HG03039 (cell line): ENCODE results near the gene NCOA6.
"Not testable (repeated sequence)": the region's sequence is repeated elsewhere in the genome, so short reads cannot be mapped to it uniquely, and the experiment has no call there.

Source experiments
- ATAC-seq: cut with Tn5 transposase; IDR thresholded peaks from one replicate; pipeline ENCODE4 v1.9.1; 2021; ENCODE audit warnings: mild to moderate bottlenecking, moderate library complexity; ENCODE audit not compliant: unreplicated experiment

The NCOA6 gene

DNA sequence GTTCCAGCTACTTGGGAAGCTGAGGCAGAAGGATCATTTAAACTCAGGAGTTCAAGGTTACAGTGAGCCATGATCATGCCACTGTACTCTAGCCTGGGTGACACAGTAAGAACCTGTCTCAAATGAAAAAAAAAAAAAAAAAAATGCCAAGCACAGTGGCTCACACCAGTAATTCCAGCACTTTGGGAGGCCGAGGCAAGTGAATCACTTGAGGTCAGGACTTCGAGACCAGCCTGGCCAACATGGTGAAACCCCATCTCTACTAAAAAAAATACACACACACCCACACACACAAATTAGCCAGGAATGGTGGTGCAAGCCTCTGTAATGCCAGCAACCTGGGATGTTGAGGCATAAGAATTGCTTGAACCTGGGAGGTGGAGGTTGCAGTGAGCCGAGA lies 102.9 kb downstream of the NCOA6 start:
- not testable (repeated sequence) for ATAC-seq

DNA sequence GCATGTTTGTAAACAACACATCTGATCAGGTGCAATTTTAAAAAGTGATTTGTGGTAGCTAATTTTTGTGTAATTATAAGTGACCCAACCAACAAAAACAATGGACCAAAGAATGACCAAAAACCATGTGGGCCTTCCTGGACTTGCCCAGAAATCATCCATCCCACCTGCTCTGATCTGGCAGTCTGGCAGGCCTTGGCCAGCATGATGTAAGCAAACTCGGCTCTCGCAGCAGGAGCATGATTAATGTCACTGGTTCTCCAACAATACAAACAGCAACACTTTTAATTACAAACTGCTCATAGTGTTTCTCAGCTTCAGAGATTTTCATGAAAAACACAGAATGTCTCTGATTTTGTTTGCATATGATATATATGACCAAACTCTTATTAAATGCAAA lies 105.2 kb downstream of the NCOA6 start:
- ATAC-seq = no peak

GRCh38 chr20:34719242-34720017 lies 106.0 kb downstream of the NCOA6 start:
- peak; percentile 66 for ATAC-seq

GRCh38 chr20:34717230-34718095 lies 108.0 kb downstream of the NCOA6 start:
- no peak for ATAC-seq

DNA sequence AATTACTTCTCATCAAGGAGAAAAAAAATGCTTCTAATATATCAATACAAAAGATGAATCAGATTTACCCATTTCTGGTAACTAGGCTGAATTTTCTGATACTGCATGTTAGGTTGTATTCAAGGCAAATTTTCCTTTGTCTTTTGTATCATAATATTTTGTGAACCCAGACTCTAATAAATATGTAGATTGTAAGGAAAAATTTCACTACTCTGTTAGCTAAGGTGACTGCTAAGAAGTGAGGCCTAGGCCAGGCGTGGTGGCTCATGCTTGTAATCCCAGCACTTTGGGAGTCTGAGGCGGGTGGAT lies 108.6 kb downstream of the NCOA6 start:
- no peak for ATAC-seq

DNA sequence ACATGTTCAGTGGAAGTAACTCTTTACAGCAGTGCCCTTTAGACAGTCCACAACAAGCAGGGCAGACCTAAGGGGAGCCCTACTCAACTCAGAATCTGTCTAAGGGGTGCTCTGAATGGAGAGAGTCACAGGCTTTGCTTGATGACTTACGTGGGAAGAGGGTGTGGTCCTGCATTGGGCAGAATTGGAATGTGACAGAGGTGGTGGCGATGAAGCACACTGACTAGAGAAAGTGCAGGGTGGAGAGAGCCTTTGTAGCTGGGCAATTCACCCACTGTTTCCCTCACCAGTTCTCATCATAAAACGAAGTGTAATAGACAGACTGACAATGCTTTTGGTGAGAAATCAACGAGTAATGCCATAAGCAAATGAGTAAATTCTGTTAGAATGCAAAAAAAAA lies 110.1 kb downstream of the NCOA6 start:
- no peak for ATAC-seq

DNA sequence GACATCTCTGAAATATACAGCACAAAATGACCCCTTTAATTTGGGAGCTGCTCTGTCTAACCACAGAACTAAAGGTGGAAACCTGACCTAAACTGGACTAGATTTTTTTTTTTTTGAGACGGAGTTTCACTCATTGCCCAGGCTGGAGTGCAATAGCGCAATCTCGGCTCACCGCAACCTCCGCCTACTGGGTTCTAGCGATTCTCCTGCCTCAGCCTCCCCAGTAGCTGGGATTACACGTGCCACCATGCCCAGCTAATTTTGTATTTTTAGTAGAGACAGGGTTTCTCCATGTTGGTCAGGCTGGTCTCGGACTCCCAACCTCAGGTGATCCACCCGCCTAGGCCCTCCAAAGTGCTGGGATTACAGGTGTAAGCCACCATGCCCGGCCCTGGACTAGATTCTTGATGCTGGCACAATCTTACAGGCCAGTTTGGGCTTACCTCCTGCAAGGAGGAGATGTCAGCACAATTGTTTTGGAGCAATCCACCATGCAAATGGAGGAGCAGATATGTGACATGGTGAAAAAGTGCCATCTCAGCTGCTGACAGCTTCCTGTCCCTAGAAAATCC lies 111.4 kb downstream of the NCOA6 start:
- not testable (repeated sequence) for ATAC-seq

DNA sequence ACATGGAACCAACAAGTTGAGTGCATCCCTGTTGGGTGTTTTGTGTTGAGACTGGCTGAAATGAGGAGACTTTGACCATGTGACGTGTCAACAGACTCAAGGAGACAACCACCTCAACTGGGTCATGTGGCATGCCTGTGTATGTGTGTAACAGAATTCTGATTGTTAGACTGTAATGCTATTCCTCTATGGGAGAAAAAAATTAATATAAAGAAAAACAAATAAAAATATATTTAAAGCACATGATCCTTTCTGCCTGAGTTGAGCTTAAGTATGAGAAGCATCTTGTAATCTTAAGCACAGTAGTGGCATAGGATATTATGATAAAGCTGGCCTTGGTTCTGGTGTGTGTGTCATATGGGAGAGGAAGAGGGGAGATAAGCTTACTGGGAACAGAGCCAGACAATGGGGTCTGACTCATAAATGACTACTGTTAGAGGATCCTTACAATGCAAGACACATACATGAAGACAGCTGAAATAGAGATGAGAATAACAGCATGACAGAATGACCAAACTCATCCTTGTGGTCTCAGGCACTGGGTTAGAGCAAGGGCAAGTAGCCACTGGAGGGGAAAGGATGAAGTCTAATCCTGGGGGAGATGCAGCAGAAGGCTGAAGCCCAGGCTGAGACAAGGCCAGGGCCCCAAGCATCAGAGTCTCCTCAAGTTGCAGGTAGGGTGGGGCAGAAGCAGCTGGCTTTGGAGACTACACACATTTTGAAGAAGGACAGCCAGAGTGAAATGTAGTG lies 112.1 kb downstream of the NCOA6 start:
- no peak for ATAC-seq

GRCh38 chr20:34712525-34713192 lies 112.8 kb downstream of the NCOA6 start:
- ATAC-seq = no peak

DNA sequence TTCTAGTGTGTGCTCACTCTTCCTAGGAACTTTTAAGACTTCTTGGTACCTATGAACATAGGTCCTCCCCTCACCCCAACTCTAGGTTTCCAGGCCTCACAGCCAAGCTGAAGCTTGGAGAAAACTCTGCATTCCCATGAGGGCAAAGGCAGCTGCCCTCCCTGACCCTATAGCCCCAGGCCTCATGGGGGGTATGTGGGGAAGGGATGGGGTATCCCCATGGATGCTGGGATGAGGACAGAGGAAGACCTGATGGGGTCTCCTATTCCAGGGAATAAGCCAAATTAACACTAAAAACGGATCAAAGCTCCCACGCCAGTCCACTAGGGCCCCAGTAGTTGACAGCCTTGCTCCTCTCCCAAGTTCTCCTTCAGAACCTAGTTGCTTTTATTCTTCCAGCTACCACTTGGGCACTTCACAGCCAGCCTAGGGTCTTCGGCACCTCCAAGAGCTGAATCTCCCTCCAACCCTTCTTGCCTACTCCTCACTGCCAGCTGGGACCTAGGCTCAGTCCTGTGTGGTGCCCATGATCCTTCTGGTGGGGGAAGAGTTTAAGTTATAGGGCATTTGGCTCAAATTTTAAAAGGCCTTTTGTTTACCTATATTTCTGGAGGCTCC lies 113.5 kb downstream of the NCOA6 start:
- ATAC-seq = no peak

- ATAC-seq = no peak
Observed at GRCh38 chr20:34710861-34711574, 114.4 kb downstream of the NCOA6 start.

GRCh38 chr20:34710568-34710839 lies 114.9 kb downstream of the NCOA6 start:
- no peak for ATAC-seq

- ATAC-seq = peak; percentile 24
Observed at GRCh38 chr20:34709831-34710567, 115.5 kb downstream of the NCOA6 start.

DNA sequence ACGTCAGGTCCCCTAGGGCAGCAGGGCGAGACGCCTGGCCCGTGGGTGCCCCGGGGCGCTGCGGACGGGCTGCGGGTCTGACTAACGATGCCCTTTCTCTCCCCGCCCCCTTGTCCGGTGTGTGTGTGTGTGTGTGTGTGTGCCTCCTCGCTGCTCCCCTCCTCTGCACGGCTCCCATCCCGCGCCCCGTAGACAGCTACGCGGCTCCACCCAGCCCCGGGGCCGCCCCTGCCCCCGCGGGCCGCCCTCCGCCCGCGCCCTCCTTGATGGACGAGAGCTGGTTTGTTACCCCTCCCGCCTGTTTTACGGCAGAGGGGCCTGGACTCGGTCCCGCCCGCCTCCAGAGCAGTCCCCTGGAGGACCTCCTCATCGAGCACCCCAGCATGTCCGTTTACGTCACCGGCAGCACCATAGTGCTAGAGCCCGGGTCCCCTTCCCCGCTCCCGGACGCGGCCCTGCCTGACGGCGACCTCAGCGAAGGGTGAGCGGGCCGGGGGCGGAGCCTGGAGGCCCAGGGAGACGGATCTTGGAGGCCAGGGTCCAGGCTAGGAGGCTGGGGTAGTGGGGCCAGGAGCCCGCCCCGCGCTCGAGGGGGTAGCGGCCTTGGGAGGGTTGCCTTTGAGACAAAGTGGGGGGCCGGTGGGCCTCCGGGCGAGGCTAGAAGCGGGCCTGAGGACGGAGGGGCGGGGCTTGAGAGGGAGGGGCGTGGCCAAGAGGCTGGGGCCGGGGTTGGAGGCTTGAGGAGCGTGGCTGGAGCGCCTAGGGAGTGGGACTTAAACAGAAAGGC lies 116.2 kb downstream of the NCOA6 start:
- peak; percentile 32 for ATAC-seq

- no peak for ATAC-seq
Observed at GRCh38 chr20:34708621-34709043, 116.8 kb downstream of the NCOA6 start.

GRCh38 chr20:34706912-34707784 lies 118.3 kb downstream of the NCOA6 start:
- ATAC-seq = no peak

DNA sequence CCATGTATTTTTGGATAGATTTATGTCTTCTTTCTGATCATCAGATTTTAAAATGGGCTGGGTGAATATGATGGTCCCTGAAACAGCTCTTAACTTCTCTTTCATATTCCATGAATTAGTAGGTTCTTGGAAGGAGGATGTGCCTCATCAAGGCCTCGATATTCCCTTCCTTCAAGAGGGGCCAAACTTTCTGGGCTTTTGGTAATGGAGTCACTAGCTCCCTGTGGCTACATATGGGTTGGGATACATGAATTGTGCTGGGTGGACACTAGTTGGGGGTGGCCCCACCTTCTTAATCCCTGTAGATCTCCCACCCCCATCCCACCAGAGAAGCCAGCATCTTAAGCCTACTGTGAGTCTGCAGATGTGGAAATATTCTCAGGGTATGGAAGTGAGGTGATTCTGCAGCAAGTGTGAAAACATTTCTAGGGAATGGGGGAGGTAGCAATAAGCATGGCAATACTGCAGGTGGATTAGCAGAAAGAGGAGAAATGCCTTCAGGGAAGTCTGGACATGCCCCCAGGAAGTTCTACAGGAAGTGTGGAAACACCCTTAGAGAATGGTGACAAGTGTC lies 119.1 kb downstream of the NCOA6 start:
- ATAC-seq = no peak
